ENCODE measurements around the gene C2CD4B.

C2CD4B gene

GRCh38 chr15:62119227-62119864 lies 45.7 kb downstream of the C2CD4B start:
- DNase-seq: peak in 1 of 56 donors; percentile 22

- no peak for DNase-seq
Measured at GRCh38 chr15:62118520-62119226, 46.4 kb downstream of the C2CD4B start.

- DNase-seq: no peak
Measured at GRCh38 chr15:62115847-62116246, 49.2 kb downstream of the C2CD4B start.
